ENCODE measurements around the gene LYZL1.
A peak's percentile ranks its signal among the peaks of the same experiment; 100 is the strongest.
"Not testable (repeated sequence)": the region's sequence is repeated elsewhere in the genome, so short reads cannot be mapped to it uniquely, and the experiment has no call there.

LYZL1 gene

DNA sequence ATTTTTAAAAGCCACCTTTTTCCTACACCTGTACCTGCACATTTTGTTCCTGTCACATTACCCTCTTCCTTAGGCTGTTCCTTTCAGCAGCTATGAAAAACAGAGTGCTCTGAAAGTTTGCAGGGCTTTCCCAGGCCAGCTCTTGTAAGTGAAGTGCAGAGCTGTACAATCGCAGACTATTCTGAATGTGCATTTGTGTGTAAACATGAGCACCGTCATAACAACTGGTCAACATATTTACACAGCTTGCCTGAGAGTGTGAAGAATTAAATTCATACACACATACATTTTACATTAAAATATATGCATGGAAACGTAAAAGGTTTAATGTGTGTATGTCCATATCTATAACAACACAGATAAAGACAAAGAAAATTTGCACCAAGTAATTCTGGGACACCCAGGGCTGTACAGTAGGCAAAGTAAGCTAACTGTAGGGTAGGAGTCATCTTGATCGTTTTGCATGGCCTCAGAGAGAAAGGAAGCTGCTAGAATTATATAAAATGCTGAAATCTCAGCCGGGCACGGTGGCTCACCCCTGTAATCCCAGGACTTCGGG is 23.6 kb upstream of the LYZL1 start:
- no peak for DNase-seq

DNA sequence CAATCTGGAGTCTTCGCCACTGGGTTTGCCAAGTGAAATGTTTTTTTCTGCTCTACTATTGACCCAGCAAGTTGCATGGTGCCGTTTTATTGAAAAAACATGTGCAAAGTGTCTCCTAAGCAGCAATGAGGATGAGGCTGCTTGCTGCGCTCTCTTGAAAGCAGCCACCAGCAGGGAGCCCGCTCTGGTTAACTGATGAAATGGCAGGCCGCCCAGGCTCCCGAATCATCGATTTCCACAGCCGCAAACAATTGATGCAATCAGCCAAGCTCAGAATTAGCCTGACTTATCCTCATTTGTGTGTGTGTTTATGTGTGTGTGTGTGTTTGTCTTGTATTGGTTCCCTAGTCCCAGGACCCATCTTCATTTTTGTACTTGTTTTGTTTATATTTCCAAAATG is 22.2 kb upstream of the LYZL1 start:
- DNase-seq = no peak

DNA sequence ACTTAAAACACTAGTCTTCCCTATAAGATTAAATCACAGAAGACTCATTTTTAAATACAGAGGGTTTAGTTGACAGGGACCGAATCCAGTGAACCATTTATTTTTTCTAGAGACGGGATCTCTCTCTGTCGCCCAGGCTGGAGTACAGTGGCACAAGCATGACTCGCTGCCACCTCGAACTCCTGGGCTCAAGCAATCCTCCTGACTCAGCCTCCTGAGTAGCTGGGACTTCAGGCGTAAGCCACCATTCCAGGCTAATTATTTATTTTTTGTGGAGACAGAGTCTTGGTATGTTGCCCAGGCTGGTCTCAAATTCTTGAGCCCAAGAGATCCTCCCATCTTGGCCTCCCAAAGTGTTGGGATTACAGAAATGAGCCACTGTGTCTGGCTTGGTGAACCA is 20.9 kb upstream of the LYZL1 start:
- no peak for DNase-seq

DNA sequence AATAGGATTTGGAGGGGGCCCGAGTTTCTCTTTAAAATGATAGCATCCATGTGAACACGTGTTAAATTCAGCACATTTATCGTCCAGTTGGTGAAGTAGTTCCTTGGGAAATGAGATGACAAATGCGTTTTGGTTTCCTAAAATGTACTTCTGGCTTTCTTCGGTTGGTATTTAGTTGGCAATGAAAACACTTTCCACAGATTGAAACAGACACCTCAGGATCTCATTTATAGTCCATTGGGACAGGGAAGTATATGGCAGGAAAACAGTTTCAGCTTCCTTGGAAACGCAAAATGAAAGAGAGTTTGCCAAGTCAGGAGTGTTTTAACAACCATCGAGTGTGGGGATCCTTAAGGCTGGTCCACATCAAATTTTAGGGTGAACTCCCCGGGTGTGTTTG is 19.4 kb upstream of the LYZL1 start:
- DNase-seq = no peak

DNA sequence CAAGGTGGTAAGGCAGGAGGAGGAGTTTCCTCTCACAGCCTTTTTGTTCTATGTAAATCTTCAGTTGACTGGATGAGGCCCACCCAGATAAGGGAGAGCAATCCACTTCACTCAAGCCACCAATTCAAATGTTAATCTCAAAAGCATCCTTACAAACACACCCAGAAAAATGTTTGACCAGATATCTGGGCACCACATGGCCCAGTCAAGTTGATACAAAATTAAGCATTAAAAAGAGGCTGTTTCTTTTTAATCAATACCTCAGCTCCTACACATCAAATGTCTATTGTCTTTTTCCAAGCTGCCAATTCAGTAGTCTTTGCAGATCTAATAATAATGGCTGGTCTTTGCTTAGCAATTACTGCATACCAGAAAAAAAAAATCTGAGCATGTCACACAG is 18.0 kb upstream of the LYZL1 start:
- no peak for DNase-seq

DNA sequence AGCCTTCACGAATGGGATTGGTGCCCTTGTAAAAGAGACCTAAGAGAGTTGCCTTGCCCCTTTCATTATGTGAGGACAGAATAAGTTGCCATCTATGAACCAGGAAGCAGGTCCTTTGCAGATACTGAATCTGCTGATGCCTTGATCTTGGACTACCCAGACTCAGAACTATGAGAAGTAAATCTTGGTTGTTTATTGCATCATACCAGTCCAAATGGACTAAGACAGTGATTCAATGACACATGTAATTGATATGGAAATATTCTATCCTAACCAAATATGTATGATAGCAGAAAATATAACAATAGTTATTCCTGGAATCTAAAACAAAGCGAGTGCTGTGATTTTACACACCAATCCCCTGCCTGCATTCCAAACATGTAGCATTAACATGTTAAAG is 17.0 kb upstream of the LYZL1 start:
- DNase-seq = no peak

DNA sequence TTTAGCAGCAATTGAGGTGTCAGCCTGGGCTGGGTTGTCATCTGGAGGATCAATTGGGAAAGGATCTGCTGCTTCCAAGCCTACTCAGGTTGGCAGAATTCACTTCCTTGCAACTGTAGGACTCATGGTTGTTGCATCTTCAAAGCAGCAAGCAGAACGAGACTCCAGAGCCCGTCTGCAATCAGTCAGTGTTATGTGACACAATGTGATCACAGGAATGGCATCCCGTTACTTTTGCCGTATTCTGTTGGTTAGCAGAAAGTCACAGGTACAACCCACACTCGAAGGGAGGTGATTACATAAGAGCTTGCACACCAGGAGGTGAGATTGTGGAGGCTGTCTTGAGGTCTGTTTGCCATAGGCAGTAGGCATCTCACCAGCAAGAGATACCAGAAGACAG is 15.4 kb upstream of the LYZL1 start:
- DNase-seq = no peak

DNA sequence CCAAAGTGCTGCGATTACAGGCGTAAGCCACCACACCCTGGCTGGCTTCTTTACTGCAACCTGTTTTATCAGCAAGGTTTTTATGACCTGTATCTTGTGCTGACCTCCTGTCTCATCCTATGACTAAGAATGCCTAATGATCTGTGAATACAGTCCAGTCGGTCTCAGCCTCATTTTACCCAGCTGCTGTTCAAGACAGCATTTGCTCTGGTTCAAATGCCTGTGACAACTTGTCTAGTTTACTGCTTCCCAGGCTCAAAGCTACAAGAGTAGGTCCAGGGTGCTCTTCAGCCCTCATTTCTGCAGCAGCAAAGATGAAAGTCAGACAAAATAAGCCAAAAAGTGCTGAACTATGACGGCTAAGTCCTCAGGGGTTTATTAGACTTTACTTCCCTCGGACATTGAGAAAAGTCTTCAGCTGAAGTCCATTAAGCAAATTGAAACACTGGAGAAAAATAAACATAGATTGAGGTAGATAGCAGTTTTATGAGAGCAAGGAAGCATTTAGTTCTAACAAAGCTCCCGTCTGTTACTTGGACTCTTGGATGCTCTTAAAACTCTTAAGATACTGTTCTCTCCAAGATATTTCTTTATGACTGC is 12.5 kb upstream of the LYZL1 start:
- no peak for DNase-seq

DNA sequence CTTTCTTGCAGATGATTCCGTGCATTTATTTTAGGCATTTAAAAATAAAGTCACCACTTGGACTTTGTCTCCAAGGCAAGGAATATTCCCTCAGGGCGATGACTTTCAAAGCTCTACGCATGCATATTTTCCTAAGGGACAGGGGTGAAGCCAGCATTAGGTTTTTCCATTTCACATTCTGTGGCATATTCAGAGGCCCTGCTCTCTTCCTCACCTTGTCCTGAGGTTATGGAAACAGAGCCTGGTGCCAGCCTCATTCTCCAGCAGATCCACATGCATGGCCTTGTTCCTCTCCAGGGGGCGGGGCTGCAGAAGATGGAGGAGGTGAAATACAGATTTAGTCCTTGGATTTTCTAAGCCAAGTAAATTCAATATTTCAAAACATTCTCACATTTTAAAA is 11.6 kb upstream of the LYZL1 start:
- no peak for DNase-seq

DNA sequence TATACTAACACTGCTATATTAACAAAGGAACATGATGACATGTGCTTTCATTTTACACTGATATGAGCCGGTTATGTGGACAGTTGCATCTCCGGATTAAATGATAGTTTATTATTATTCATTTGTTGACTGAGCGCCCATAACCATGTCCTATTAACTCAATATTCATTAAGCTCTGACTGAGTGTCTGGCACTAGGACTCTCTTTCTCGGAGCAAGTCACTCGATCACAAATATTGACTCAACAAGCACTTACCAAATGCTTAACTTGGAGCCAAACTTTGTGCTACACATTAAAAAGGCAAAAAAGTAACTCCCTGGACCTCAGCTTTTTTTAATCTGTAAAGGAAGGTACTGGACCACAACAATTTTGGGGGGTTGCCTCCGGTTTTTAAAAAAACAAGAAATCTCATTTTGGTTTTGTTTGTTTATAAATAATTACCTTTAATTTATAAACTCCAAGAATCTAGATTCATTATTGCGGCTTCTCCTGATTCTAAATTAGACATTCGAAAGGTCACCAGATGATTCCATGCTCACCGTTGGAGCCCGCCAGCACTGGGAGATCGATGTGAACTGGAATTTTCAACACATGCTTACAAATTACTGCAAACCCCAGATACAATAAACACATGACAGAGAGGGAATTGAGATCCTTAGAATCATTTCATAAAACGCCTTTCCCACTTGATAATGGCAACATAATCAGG is 8.9 kb upstream of the LYZL1 start:
- no peak for DNase-seq

DNA sequence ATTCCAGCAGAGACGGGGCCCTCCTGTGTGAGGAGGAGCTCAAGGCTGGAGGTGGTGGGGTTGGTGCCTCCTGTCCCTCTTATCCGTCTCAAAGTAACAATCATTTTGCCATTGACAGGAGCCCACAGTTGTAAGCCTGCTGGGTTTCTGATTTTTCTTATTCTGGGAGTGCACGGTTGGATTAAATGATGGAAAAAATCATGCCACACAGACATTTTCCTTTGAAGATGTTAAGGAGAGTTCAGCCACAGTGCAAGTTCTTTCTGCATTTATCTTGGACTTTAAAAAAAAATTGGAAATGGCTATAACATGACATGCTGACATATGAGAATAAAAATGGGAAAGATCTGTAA is 8.4 kb upstream of the LYZL1 start:
- DNase-seq = no peak

DNA sequence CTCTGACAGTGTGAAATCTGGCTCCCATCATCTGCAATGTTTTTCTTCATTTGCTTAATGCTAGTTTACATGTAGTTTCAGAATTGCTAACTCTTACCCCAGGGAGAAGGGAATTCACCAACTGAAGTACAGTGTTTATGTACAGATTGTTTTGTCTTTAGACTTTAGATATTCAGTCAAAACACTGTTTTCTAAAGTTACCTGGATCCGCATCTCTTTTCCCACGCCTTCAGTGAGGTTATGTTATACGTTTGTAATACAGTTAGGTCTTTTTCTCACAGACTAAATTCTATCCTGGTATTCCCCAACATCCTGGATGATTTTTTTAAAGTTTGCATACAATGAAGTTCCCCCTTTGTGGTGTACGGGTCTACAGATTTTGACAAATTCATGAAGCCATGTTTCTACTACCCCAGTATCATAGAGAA is 3.2 kb upstream of the LYZL1 start:
- DNase-seq = no peak

DNA sequence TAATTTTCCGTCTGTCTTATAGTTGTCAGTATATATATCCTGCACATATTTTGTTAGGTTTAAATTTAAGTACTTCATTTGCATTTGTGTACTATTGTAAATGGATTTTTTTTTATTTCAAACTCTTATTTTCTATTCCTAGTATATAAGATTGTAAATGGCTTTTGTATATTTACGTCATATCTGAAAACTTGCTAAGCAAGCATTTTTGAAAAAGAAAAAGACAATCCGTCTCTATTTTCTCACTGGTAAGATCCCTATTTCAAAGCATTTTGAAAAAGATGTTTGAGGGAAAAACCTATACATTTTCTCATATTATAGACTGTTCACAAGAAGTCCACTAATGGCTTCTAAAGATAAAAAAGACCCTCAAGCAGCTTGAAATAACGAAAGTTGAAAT is 1.2 kb upstream of the LYZL1 start:
- no peak for DNase-seq

DNA sequence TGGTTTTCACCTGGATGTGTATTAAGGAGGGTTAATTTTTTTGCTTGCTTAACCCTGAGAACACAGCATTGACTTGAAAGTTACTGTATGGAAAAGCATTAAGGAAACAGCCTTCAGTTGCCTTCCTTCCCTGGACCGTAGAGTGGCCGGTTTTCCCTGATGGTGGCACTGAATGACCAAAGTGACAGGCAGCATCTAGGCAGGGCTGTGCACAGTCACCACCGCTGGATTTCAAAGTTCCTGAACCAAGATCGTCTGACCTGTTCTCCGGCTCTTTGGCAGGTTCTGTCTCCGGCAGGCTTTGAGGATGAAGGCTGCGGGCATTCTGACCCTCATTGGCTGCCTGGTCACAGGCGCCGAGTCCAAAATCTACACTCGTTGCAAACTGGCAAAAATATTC is 2.7 kb downstream of the LYZL1 start:
- DNase-seq = not testable (repeated sequence)

DNA sequence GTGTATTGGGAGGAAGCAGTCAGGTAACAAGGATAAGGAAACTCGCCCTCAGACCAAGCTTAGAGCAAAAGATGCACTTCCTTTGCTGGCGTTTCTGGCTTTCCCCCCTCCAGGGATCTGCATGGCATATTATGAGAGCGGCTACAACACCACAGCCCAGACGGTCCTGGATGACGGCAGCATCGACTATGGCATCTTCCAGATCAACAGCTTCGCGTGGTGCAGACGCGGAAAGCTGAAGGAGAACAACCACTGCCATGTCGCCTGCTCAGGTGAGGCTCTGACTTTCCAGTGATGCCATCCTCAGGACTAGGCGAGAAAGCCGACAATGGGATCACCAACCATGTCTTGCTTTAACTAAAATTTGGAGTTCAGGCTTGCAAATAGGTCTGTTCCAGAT is 3.5 kb downstream of the LYZL1 start:
- not testable (repeated sequence) for DNase-seq

DNA sequence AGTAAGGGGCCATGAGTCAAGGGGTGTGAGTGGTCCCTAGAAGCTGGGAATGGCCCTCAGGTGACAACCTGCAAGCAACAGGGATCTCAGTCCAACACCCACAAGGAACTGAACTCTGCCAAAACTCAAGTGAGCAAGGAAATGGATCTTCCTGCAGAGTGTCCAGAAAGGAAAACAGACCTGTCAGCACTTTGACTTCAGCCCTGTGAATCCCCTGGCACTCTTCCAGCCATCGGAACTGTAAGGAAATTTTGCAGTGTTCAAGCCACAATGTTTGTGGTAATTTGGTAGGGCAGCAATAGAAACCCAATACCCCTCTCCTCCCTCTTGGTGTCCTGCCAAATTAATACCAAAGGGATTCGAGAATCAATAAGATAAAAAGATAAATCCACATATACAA is 6.9 kb downstream of the LYZL1 start:
- DNase-seq = no peak

DNA sequence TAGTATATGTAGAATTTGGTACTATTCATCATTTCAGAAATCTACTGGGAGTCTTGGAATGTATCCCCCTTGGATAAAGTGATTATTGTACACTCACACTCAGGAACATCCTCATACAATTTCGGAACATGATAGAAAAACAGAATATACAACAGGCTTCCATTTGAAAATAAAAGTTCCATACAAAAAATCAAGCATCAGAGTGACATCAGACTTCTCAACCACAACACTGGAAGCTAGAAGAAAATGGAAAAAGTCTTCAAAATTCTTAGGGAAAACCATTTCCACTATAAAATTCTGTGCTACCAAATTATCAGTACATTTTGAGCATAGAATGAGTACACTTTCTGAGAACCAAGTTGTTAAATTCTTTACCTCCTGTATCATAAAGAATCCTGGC is 8.8 kb downstream of the LYZL1 start:
- DNase-seq = no peak

DNA sequence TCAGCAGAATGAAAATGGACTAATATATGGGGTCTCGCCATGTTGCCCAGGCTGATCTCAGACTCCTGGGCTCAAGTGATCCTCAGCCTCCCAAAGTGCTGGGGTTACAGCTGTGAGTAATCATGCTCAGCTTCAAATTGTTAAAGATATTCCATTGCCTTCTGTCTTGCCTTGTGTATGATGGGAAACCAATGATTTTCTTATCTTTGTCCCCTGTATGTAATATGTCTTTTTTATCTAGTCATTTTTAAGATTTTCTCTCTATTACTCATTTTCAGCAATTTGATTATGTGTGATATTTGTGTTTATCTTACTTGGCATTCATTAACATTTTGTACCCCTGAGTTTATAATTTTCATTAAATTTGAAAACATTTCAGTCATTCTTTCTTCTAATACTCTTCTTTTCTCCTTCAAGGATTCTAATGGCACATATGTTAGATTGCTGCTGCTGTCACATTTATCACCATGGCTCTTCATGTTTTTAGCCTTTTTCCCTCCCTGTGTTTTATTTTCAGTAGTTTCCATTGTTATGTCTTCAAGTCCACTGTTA is 12.6 kb downstream of the LYZL1 start:
- no peak for DNase-seq

DNA sequence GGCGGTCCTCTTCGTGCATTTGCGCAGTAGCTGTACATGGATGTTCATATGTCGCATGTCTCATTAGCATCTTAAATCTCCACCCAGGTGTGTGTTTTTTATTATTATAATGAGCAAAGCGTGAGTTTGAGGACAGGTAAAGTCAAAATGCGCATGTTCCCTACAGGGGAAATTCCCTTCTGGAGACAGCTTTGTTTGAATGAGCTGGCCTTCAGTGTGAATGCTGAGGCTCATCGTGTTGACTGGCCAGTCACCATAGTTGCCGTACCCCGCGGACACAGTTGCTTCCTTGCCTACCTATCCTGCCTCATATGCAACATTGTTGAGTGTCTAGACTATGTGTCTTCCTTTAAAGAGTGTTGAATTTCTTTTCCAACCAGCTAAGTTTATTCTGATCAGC is 13.6 kb downstream of the LYZL1 start:
- DNase-seq = no peak

DNA sequence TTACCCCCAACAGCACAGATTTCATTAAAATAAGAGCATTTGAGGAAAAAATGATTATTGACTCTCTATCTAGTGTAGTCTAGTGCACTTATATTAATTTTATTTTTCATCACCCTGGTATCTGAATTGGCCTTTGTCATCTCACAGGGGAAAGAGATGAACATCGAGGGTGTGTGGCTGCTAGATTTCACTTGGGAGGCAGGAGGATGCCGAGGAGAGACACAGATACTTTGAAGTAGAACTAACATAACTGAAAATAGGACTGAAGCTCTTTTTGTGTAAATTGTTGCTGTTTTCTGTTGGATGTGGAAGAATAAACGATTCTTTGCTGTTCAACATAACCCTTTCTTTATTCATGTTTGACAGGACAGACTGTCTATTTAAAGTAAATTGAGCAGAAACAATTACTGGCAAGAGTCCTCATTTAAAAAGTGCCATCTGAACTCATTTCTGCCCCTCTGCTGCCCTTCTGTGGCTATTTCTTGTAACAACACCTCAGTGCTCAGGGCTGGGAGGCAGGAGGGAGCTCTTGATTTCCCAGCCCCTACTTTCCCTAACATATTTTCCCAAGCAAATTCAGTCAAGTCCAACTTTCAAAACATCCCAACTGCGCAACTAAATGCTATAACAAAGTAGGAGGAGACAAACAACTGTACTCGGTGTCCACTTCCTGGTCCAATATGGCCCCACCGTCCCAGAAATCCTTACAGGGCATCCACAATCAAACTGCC is 15.6 kb downstream of the LYZL1 start:
- DNase-seq = peak; percentile 18

DNA sequence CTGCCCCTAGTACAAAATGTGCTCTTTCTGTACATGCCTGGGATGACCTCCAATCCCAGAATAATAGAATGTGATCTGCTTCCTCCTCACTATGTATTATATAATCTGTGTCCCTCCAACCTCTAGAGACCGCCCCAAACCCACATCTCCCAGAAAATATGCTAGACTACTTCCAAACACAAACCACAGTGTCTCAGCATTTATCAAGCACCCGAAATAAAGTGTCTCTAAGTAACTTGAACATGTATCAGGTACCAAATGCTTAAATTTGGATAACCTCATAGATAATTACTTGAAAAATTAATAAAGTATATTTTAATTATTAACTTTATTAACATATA is 16.1 kb downstream of the LYZL1 start:
- DNase-seq = no peak

DNA sequence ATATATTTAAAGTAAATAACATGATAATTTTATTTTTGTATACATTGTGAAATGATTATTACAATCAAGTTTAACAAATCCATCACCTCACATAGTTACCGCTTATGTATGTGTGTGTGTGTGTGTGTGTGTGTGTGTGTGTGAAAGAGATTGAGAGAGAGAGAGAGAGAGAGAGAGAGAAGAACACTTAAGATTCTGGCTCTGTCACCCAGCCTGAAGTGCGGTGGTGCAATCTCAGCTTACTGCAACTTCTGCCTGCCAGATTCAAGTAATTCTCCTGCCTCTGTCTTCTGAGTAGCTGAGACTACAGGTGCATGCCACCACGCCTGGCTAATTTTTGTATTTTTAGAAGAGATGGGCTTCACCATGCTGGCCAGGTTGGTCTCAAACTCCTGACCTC is 17.8 kb downstream of the LYZL1 start:
- DNase-seq = no peak

DNA sequence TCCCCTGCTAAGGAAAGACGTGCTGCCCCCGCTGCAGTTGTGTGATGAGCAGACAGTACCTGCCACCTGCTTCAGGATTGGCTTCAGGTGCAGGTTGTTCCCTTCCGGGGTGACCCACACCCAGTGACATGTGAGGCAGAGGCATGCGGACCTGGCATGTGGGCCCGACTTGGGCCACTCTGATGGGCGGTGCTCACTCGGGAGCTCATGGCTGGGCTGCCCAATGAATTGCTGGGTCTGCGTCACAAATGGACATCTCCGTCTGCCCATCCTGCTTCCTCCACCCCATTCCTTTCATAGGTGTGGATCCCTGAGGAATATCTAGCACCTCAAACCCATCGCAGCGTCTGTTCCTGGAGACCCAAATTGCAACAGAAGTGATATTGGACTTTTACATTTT is 19.3 kb downstream of the LYZL1 start:
- DNase-seq = not testable (repeated sequence)

DNA sequence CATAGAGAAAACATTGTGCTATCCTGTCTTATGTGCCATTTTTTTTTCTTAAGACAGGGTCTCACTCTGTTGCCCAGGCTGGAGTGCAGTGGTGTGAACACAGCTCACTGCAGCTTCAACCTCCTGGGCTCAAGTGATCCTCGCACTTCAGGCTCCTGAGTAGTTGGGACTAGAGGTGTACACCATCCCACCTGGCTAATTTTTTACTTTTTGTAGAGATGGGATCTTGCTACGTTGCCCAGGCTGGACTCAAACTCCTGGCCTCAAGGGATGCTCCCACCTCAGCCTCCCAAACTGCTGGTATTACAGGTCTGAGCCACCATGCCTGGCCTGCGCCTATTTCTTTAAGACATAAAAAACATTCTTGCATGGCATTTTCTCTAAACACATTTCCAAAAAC is 20.6 kb downstream of the LYZL1 start:
- no peak for DNase-seq
